HL-60/S4 treated with retinoic acid at 250 ng/mL for 4 days and 3 days (cell line): ENCODE results near the gene PSAP.
"Not testable (repeated sequence)": the region's sequence is repeated elsewhere in the genome, so short reads cannot be mapped to it uniquely, and the experiment has no call there.

Experiments
- in situ Hi-C: fragments of 300-500 bp; cut with MboI; formaldehyde crosslinking; loops from 2 replicates; pipeline ENCODE4 v1.7.0; 2022; ENCODE audit warnings: low sequenced_read_pairs

Gene PSAP

DNA sequence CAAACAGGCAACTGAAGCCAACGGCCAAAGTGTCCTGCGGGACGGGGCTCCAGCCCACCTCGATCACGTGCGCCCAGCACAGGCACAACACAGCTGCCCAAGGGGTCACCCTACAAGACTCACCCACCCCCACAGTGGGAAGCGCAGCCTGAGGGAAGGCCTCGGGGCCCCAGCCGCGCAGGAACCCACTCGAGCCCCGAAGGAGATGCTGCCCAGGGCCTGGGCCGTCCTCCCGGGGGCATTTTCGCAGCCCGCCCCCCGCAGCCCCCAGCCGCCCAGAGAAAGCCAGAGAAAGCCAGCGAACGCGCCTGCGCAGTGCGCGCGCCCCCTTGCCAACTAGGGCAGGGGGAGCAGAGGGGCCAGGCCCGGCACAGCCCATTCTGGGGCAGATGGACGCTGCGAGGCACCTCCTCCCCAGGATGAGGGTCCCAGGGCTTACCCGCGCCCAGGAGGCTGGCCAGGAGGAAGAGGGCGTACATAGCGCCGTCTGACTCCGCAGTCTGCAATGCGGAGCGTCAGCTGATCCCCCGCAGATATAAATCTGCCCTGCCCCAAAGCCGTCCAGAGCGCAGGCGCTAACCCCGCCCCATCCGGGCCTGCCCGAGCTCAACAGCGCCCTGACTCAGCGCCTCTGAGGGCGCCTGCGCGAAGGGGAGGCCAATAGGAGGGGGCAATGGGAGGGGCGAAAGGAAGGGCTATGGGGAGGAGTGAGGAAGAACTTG is at the start of gene PSAP:
Gene PSAP, minus strand, starts transcription at position 509 of the 722 bp plus-strand sequence. Its CDS starts 30 bp downstream, at position 479.
- in situ Hi-C loops, result no loop called here

DNA sequence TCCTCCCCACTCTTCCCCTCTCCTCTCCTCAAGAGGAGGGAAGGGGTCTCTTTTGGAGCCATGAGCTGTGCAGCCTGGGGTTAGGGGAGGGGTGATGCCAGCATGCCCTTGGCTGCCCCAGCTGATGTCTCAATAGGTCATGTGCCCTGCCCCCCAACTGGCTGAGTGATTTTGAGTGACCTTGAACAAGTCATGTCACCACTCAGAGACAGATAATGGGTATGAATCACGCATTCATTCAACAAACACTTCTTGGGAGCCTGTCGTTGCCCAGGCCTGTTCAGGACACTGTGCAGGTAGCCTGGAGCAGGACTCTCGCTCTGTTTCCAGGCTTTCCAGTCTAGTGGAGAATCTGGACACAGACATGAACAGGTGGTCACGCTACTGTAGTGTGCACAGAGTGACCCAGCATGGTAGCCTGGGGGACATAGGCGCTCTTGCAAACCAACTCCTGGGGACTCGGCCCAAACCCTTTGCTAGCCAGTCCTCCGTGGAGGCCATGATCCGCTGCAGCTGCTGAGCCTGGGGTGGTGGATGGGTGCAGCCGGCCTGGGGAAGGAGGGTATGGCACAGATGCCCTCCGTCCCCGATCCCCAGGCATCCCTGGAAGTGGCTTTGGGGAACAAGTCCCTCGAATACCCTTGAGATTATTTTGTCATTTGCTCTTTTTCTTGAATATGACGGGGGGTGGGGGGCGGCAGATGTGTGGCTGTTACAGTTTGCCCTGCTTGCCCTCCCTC is 49.6 kb upstream of the PSAP start:
- in situ Hi-C loops, result loop anchor here (25.0 kb wide), 1 partner anchor 437 kb away; no protein-coding TSS in a partner anchor

DNA sequence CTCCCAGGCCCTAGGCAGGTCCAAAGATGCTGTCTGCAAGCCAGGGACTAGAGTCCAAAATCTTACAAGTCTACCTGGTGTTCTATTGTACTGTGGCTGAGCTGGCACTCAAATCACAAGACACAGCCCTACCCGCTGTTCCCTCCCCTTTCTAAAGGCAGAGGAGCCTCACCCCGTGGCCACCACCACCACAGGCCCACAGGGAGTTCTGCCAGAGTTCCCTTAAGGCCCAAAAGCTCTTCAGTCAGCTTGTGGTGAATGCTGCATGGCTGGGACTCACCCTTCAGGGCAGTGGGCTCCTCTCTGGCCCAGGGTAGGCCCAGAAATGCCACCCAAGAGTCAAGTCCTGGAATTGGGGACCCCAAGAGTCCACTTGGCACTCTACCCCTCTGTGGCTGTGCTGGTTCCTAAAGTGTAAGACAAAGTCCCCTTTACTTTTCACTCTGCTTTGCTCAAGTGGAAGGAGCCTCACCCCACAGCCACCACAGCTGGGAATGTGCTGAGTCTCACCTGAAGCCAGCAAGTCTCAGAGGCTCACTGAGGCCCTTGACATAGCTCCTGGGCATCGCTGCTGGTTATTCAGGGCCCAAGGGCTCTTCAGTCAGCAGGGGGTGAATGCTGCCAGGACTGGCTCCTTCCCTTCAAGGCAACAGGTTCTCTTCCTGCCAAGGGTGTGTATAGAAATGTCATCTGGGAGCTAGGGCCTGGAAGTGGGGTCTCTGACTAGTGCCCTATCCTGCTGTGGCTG is 48.8 kb upstream of the PSAP start:
- in situ Hi-C loops, result loop anchor here (25.0 kb wide), 1 partner anchor 437 kb away; no protein-coding TSS in a partner anchor

DNA sequence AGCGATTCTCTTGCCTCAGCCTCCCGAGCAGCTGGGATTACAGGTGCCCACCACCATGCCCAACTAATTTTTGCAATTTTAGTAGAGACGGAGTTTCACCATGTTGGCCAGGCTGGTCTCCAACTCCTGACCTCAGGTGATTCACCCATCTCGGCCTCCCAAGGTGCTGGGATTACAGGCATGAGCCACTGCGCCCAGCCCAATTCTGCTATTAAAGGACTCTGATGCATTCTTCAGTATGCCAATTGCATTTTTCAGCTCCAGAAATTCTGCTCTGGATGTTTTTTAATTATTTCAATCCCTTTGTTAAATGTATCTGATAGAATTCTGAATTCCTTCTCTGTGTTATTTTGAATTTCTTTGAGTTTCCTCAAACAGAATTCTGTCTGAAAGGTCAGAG is 47.3 kb upstream of the PSAP start:
- in situ Hi-C loops, result not testable (repeated sequence)

DNA sequence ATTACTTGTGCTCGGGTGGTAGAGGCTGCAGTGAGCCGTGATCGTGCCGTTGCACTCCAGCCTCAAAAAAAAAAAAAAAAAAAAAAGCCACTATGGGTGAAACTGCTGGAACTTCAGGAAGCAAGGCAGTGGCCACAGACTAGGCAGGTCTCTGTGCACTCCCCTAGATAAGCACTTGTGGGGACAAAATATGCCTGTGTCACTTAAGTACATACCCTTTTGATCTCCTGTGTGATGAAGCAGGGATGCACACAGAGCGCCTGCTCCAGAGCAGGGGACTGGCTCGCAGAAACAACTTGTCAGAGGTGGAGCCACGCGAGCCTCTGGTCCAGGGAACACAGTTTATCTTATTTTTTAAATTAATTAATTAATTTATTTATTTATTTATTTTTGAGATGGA is 42.9 kb upstream of the PSAP start:
- in situ Hi-C loops, result no loop called here

DNA sequence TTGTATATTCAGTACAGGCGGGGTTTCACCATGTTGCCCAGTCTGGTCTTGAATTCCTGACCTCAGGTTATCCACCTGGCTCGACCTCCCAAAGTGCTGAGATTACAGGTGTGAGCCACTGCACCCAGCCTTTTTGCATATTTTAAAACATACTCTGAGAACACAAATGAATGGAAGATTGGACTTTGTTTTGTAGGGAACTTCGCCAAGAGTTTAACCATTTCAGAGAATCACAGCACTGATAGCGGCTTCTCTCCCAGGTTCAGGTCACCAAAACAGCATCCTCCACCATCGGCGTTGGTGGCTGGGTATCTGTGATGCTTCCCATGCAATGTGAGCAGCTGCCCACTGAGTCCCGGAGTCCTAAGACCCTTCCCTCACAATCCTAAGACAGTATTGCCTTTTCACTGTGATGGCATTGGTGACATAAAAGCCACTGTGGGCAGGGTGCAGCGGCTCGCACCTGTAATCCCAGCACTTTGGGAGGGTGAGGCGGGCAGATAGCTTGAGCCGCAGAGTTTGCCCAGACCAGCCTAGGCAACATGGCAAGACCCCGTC is 42.3 kb upstream of the PSAP start:
- in situ Hi-C loops, result no loop called here

DNA sequence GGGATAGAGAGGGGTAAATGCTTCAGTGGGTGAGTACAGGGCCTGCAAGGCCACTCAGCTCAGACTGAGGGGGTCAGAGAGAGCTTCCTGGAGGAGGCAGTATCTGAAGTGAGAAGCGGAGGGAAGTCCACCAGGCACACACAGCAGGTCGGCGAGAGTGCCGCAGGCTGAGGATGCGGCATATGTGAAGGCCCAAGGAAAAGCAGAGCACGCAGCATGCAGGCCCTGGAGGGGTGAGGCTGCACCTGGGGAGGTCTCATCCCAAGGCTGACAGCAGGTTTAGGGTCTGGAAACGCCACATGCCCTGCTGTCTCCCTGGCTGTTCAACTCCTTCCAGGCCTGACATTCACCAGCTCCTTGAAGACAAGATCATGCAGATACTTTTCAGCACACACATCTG is 40.4 kb upstream of the PSAP start:
- in situ Hi-C loops, result no loop called here

DNA sequence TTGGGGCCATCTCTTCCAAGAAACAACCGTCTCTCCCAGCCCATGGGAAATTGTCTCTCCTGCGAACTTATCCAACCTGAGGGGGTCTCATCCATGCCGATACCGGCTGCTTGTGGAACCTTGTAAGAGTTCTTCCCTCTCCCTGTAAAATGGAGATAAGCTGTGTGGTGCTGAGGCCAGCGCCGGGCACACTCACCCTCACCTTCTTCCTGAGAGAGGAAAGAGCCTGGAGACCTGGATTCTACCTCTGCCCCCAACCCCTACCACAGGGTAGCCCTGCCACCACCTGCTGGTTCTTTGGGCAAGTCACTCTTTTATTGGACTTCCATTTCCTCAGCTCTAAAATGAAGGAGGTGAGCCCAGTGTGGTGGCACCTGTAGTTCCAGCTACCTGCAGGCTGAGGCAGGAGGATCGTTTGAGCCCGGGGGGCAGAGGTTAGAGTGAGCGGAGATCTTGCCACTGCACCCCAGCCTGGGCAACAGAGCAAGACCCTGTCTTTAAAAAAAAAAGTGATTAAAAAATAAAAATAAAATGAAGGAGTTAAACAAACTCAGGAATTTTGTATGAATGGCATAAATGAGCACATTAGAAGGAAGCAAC is 38.4 kb upstream of the PSAP start:
- in situ Hi-C loops, result no loop called here

DNA sequence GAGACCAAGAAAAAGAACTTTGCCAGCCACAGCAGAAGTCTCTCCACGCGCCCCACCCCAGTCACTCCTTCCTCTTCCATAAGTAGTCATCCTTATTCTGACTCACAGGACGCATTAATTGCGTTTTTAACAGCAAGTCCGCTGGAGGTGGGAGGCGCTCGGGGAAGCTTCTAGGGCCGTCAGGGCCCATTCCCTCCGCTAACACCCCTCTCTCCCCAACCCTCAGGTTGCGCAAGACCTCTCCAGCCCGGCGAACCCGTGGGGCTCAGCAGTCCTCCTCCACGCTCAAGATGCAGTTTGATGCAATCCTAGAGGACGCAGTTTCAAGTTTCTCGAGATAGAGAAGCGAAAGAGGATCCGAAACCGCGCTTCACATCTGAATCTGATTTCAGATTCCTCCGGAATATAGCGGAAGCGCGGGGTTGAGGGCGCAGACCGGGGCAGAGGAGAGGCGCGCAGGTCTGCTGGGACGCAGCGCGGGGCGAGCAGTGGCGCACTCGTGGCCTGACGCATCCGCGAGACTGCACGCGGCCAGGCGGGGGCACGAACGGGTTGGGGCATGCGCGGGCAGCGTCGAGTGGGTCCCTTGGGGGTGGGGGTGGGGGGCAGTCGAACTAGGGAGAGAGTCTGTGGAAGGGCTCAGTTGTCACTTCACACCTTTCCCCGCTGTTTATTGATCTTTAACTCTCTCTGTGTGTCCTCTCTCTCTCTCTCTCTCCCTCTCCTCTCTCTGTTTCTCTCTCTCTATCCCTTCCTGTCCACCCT is 37.8 kb upstream of the PSAP start:
- in situ Hi-C loops, result no loop called here

DNA sequence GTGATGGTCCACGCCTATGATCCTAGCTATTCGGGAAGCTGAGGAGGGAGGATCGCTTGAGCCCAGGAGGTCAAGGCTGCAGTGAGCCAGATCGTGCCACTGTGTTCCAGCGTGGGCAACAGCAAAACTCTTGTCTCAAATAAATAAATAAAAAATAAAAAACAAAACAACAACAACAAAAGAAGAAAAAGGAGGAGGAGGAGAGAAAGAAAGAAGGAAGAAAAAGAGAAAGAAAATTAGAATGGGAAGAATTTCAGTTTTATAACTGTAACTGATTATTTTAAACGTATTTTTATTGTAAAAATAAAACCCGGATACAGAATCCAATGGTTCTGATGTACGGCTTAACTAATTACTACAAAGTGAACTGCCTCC is 37.2 kb upstream of the PSAP start:
- in situ Hi-C loops, result no loop called here

DNA sequence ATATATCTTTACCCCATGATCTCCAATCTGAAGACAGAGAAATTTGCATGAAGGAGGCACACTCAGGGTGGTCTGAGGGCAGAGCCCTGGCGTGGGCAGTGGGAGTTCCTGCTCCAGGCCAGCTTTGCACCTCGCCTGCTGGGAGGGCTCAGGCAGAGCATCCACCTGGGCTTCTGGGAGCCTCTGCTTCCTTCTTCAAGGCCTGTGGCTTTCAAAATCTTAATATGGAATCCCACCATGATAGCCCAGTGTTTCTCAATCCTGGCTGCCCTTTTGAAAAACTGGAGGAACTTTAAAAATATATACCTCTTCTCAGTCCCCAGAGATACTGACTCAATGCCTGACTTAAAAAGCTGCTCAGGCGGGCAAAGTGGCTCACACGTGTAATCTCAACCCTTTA is 36.7 kb upstream of the PSAP start:
- in situ Hi-C loops, result no loop called here

DNA sequence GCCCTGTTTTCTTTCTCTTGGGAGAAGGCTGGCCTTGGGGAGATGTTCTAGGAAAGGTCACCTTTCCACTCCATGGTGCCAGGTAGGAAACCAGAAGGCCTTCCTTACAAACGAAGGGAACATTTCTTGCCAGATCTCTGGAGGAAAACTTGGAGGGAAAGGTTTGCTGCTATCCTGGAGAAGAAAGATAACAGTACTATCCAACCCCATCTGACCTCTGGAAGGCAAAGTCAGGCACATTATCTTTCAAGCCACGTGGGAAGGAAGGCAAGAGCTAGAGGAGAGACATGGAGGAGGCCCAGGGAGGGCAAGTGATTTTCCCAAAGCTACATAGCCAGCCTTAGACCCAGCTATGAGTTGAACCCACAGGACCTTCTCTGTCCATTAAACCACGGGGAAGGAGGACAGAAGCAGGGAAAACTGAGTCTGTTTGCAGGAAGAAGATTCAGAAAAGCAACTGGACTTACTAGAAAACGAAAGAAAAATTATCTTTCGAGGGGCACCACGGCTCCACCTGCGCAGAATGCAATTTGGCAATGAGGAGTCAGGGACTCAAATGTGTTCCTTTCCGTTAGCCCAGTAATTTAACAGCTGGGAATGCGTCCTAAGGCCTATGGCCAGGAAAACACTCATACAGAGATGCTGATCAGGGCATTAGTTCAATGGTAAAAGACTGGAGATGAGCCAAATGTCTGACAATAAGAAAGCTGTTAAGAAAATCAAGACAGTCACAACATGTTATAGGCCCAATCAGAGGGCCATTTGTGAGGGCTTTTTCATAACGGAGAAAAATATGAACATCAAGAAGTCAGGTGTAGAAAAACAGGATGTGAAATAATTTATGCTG is 32.0 kb upstream of the PSAP start:
- in situ Hi-C loops, result no loop called here

DNA sequence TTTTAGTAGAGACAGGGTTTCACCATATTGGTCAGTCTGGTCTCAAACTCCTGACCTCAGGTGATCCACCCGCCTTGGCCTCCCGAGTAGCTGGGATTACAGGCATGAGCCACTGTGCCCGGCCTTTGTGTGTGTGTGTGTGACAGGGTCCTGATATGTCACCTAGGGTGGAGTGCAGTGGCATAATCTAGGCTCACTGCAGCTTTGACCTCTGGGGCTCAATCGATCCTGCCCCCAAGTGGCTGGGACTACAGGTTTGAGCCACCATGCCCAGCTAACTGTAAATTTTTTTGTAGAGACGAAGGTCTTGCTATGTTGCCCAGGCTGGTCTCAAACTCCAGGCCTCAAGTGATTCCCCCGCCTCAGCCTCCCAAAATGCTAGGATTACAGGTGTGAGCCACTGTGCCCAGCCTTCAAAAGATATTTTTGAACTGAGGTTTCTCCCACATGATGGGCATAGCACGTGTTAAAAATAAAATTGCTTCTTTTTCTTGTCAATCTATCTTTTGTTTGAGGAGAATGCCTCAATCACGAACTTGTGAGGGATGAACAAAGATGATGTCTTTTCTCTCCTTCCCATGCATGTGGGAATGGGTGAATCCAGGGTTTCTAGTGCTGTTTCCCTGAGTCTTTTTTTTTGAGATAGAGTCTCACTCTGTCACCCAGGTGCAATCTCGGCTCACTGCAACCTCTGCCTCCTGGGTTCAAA is 30.8 kb upstream of the PSAP start:
- in situ Hi-C loops, result no loop called here

DNA sequence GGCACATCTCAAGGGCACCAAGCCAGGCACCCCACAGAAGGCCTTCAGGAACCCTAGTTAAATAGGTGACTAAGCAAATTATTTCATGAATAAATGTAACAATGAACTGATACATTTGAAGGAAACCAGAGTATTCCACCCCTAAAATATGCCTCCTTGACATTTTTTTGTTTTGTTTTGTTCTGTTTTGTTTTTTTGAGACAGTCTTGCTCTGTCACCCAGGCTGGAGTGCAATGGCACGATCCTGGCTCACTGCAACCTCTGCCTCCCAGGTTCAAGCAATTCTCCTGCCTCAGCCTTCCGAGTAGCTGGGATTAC is 30.2 kb upstream of the PSAP start:
- in situ Hi-C loops, result not testable (repeated sequence)

DNA sequence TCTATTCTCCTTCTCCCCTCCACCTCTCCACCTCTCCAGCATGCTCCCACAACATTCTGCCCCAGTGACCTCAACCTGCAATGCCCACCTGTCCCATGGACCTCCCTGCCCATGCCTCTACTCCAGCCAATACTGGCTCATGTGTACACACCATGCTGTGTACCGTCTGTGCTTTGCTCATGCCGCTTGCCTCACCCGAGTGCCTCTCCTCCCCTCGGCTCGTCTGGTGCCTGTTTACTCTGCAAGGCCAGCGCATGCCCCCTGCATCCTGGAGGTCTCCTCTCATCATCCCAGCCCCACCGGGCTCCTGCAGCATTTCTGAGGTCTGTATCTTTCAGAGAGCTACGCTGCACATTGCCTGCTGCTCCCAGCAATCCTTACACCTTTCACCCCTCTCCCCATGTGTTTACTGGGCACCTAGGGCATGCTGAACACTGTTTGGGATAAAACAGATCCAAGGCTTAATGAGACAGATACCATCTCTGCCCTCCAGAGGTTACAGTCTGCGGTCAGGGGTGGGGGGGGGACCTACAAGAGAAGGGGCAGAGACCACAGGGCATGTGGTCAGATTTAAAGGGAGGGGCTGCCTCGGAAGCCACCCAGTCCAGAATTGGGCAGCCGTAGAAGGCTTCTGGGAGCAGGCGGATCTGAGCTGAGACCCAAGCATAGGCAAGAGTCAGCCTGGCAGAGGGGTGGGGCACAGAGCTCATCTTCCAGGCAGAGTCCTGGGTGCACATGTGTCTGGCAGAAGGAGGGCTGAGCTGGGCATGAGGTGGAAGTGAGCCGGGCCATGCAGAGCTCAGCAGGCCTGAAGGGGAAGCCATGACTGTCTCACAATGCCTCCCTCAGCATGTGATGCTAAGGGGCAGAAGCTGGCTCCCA is 29.6 kb upstream of the PSAP start:
- in situ Hi-C loops, result no loop called here

DNA sequence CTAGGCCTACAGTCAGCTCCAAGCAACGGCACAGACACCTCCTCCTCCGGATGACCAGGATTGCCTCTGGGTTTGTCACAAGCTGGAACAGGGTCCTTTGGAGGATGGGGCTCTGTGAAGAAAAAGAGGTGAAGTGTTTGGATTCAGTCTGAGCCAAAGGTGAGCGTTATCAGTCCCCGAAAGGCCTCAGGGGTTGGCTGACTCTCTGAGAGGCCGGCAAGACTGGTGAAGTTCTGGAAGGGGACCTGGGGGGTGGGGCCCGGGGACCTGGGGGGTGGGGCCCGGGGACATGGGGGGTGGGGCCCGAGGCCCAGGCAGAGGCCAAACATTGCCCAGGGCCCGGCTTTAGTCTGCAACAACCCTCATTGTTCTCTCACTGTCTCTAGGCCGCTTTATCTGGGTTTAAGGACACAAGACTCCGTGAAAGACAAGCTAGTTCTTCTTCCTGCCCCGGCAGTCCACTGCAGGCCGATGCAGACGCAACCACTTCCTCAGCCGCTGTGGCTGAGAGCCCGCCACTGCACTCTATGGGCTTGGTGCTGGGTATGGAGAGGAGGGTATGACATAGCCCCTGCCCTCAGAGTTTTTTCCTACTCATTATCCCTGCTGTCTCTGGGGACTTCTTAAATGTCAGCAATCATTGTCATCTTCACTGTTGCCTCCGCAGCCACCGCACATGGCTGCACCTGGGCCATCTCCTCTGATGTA is 27.4 kb upstream of the PSAP start:
- in situ Hi-C loops, result no loop called here

DNA sequence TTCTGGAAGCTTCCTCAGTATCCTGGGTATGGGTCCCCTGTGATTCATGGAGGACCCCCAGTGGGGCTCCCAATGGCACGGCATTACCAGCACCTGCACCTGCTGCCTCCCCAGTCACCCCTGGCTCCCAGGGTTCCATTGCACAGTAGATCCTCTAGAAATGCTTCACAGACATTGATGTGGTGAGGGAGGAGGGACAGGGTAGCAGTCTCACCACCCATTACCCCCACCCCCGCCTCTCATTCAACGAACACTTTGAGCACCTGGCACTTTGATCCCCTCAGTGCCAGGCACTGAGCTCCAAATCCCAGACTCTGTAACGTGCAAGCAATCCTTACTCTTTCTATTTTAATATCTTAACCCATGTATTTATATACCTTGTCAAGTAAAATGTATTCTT is 26.8 kb upstream of the PSAP start:
- in situ Hi-C loops, result no loop called here
